ENCODE measurements around the gene M1AP. TPM values are rescaled to one million over a fixed set of nuclear protein-coding genes. Genes with fewer than 3 reads are reported as not detected.

The M1AP gene
- total and polyA plus RNA-seq, 2 of the 4 experiments (the other 2 are of a cell fraction) = 0.03 TPM; not detected in 1

- Histone ChIP-seq H3K27me3 (ENCODE audit: control insufficient read depth, insufficient read depth, low read length) (no peaks in the 10 kb centered on the region), H2BK120ac (ENCODE audit: low read depth, low read length) (no peak overlapping the region), H3K56ac (ENCODE audit: extremely low read depth, insufficient read depth, low read length) (no peak overlapping the region), H2AK9ac (replicated peaks; ENCODE audit: low read depth, low read length, poor library complexity) (peak overlapping the region; percentile 79), H4K5ac (ENCODE audit: low read depth, low read length) (no peak overlapping the region), H2AK5ac (ENCODE audit: low read depth, low read length) (peak overlapping the region; percentile 63), H3K79me1 (ENCODE audit: low read depth in 1 of 2, low read length in 2 of 2) (peaks cover 14 to 55% of the 10 kb centered on the region in 2 experiments), H3K4ac (ENCODE audit: low read depth, low read length) (peak overlapping the region; percentile 32; the same call in 1 of the 2 replicates), H3K4me1 (ENCODE audit: control insufficient read depth, insufficient read depth, low read length) (peaks cover 20% of the 10 kb centered on the region), H4K20me1 (ENCODE audit: insufficient read depth, low read length) (no peaks in the 10 kb centered on the region; the same call in 1 of the 2 replicates), H3K14ac (replicated peaks; ENCODE audit: low read depth, low read length) (no peak overlapping the region), H4K91ac (ENCODE audit: insufficient read depth, low read depth, low read length) (no peak overlapping the region), H3K9ac (ENCODE audit: low read depth, low read length) (no peak overlapping the region), H3K18ac (ENCODE audit: low read depth, low read length) (no peak overlapping the region), H2BK20ac (ENCODE audit: low read depth, low read length) (no peak overlapping the region), H2BK5ac (ENCODE audit: low read depth, low read length, poor library complexity, severe bottlenecking) (no peak overlapping the region), H3K9me3 (ENCODE audit: control insufficient read depth, insufficient read depth, low read length) (no peaks in the 10 kb centered on the region), H2AFZ (replicated peaks; ENCODE audit: low read length, poor library complexity) (no peak overlapping the region), H4K8ac (ENCODE audit: low read depth in 2 of 2, low read length in 2 of 2) (no peak overlapping the region; a peak in 1 of 4 replicates), H3K4me3 (ENCODE audit: insufficient read depth, low read depth, low read length) (no peak overlapping the region), H3K9me1 (ENCODE audit: insufficient read depth, low read length) (peaks cover 13% of the 10 kb centered on the region; the same call in 1 of the 2 replicates), H3K27ac (ENCODE audit: insufficient read depth, low read length) (no peak overlapping the region), H2BK15ac (ENCODE audit: low read depth, low read length) (no peak overlapping the region), H3K4me2 (ENCODE audit: low read depth, low read length) (0 out of 2 replicates have a peak overlapping the region, but pooled peaks have one; percentile 0), H3K23ac (ENCODE audit: low read depth, low read length) (no peak overlapping the region), H3K36me3 (ENCODE audit: control insufficient read depth, insufficient read depth, low read length) (peaks cover 13% of the 10 kb centered on the region)
- ATAC-seq (ENCODE audit: low read depth) (no peak), DNase-seq (no peak)
- dilution Hi-C loops (cut with HindIII; ENCODE audit: low sequenced_read_pairs, unreplicated experiment) = no loop called here
- CTCF ChIA-PET = interaction anchor here (1.5 kb wide), 1 partner anchor 67 kb away, joined by 3 read pairs; the partner anchor contains the start of genes CCDC142 and TTC31
- BruUV-seq (replicated peaks) = no TSS peak
- in situ Hi-C loops (cut with MboI; ENCODE audit: low sequenced_read_pairs) = no loop called here
- TF ChIP-seq FOS (IDR thresholded peaks at IDR 0.05; ENCODE audit: low read depth, low read length) (no peak), CEBPB (IDR thresholded peaks at IDR 0.05; ENCODE audit: low read depth, low read length) (no peak), USF2 (IDR thresholded peaks at IDR 0.05; ENCODE audit: low read depth, low read length) (no peak), ELK1 (IDR thresholded peaks at IDR 0.05; ENCODE audit: borderline replicate concordance, low read depth, low read length) (no peak), BHLHE40 (IDR thresholded peaks at IDR 0.05; ENCODE audit: low read depth, low read length) (no peak), CHD1 (IDR thresholded peaks at IDR 0.05; ENCODE audit: low read depth, low read length) (no peak)
- intact Hi-C loops (cut with micrococcal nuclease) = no loop called here
- POLR2A ChIA-PET (ENCODE audit: unreplicated experiment) = no interaction called here
- WGBS, 2 experiments (ENCODE audit: extremely low coverage in 2 of 2, insufficient read length in 1 of 2) = 84% methylated on average over 4 of the region's 7 CpGs; no CpG with 5 or more reads in 1 of the 2 experiments
These were observed 97.9 kb downstream of the M1AP start for GRCh38 chr2:74550231-74550630.
